NCI-H1436 (cell line): ENCODE measurements around the gene UBB.
"Not testable (repeated sequence)": the region's sequence is repeated elsewhere in the genome, so short reads cannot be mapped to it uniquely, and the experiment has no call there.

ENCODE experiments used
- DNase-seq: peaks from one replicate; lab custom pipeline; 2025; lab: John Stamatoyannopoulos, UW

The UBB gene

DNA sequence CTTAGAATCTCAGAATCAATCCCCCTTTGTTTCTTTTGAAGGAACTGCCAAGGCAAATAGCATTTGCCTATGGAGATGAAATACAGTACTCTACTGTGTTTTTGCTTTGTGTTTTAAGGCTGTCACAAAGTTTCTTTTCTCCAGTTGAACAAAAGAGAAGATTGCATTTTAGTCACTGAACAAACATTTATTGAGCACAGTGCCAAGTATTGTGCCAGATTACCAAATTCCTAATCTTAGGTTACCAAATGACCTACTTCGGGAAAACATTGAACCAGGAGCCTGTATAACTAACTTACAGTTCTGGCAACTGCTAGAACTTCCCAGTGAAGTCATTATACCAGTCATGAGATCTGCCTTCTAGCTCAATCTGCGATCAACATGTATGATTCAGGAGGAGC, 3.0 kb upstream of the UBB start:
- no peak for DNase-seq

DNA sequence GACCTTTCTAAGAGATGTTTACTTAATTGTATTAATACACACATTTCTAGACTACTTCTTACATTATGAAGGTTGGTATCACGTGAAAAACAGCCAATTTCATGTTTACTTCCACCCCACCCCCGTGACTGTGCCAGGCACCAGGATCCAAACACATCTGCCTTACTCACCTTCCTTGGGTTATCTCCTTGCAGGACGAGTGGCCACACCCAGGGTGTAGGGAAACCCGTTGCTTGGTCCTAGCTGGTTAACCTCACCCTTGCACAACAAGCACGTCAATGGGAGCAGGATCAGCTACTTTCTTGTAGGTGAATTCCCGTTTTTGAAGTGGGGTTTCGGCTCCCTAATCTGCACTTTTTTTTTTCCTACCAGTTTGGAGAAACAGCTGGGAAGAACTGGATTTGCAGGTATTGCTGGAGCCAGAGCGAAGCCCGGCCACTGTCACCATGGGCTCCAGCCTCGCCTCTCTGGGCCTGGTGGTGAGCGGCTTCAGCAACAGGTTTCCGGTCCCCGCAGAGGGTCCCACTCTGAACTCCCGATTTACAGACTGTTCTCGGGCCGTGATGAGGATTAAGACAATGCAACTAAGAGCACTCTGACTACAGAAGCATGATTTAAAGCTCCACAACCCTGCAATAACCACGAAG, 2.1 kb upstream of the UBB start:
- DNase-seq, result no peak

DNA sequence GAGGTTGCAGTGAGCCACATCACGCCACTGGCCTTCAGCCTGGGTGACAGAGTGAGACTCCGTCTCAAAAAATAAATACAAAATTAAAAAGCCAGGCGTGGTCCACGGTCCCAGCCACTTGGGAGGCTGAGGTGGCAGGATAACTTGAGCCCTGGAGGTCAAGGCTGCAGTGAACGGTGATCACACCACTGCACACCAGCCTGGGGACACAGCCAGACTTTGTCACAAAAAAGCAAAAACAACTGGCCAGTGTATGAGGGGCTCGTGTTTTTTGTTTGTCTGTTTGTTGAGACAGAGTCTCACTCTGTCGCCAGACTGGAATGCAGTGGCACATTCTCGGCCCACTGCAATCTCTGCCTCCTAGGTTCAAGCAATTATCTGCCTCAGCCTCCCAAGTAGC, 1.2 kb upstream of the UBB start:
- DNase-seq, result no peak

DNA sequence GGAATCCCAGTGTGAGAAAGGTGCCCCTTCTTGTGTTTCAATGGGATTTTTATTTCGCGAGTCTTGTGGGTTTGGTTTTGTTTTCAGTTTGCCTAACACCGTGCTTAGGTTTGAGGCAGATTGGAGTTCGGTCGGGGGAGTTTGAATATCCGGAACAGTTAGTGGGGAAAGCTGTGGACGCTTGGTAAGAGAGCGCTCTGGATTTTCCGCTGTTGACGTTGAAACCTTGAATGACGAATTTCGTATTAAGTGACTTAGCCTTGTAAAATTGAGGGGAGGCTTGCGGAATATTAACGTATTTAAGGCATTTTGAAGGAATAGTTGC, 567 bp downstream of the UBB start:
- no peak for DNase-seq

DNA sequence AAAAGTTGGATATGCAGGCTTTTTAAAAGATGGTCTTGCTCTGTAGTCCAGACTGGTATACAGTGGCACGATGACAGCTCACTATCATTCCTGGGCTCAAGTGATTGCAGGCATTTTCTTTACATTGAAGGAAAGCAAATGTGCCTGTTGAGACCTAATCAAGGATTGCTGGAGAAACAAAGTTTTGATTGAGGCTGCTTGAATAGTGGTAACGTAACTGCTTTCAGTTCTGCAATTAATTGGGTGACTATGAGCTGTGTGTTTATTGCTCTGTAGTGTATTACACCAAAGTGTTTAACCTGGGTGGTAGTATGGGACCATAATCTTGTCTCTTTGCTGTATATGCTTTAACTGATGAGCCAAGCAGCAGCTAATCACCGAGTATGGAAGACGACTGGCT, 2.3 kb downstream of the UBB start:
- DNase-seq, result no peak

DNA sequence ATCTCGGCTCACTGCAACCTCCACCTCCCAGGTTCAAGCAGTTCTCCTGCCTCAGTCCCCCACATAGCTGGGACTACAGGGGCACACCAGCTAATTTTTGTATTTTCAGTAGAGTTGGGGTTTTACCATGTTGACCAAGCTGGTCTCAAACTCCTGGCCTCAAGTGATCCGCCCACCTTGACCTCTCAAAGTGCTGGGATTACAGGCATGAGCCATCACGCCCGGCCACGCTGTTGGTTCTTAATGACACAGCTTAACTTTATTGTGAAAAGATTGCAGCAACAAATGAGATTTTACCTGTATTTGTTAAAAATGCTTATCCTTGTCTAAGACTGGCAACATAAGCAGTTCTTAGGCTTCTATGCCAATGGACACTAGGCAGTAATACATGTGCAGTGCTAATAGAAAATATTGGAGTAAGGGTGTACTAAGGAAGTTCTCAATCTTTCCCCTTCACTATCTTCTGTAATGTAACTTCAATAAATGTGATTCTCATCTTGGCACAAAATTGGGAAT, 2.9 kb downstream of the UBB start:
- DNase-seq, result no peak

DNA sequence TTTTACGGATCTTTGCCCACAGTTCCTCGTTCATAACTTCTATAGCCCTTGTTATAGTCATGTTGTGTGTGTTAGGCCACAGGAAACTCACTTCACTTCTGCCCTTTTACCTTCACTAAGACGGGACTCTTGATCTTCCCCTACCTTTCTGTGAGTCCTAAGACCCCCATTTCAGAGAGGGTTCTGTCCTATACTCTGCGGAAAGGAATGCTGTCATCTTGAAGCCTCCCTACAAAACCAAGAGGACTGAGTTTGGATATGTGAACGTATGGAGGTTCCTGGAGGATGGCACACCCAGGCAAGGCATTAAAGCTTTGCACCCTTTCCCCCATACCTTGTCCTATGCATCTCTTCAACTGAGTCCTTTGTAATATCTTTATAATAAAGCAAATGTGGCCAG, 3.7 kb downstream of the UBB start:
- no peak for DNase-seq

DNA sequence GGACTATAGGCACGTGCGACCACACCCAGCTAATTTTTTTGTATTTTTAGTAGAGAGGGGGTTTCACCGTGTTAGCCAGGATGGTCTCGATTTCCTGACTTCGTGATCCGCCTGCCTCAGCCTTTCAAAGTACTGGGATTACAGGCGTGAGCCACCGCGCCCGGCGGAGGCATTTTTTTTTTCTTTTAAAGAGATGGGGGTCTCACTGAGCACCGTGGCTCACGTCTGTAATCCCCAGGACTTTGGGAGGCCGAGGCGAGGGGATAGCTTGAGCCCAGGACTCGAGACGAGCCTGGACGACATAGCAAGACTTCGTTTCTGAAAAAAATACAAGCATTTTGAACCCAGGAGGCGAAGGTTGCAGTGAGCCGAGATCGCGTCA, 5.2 kb downstream of the UBB start:
- not testable (repeated sequence) for DNase-seq

DNA sequence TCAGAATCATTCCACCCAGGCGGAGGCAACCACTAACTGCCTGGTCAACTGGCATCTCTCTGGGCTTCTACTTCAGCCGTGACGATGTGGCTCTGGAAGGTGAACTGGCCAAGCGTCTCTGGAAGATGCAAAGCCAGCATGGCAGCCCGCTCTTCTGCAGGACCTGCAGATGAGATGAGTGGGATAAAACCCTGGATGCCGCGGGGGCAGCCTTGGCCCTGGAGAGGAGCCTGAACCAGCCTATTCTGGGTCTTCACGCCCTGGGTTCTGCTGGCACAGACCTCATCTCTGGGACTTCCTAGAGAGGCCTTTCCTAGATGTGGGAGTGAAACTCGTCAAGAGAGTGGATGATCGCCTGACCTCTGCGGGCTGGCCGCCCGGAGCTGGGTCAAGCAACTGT, 10.6 kb downstream of the UBB start:
- no peak for DNase-seq

DNA sequence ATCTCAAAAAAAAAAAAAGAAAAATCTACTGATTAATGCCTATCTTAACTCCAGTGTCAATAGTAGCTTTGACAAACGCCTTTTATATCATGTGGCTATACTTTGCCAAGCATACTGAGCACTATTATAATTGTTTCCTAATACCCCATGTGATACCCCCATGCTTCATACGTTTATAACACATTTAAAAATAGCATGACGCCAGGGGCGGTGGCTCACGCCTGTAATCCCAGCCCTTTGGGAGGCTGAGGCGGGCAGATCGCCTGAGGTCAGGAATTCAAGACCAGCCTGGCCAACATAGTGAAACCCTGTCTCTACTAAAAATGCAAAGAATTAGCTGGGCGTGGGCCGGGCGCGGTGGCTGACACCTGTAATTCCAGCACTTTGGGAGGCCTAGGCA, 11.6 kb downstream of the UBB start:
- DNase-seq, result not testable (repeated sequence)

DNA sequence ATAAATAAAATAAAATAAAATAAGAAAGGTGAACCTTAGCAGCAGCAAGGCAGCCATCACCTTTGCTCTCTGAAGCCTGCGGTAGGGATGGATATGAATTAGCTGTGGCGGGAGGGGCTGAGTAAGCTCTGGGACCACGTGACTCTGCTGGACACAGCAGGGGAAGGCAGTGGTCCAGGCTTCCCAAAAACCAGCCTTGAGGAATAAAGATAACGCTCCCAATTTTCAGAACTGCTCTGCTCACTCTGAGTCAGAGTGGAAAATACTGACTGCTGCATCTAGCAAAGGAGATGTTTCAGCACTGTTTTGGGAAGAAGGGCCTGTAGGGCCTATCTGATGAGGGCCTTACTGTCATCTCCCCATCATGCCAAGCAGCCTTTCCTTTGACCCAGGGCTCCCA, 15.0 kb downstream of the UBB start:
- DNase-seq, result not testable (repeated sequence)

DNA sequence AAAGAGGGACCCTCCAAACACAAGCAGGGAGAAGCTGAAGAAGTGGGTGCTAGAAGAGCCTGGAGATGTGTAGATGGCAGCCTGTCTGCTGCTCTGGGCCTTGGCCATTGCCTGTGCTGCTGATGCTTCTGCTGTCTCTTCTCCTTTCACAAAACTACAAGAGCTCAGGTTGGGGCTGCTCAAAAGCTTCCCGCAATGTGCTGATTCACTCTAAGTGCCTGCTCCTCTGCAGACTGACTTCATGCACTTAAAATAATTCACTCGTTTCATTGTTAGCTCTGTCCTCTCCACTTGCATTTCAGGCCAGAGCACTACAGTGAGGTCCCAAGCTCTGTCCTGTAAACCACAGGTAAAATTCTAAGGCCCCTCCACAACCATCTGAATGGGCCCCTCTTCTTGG, 15.8 kb downstream of the UBB start:
- DNase-seq, result not testable (repeated sequence)

DNA sequence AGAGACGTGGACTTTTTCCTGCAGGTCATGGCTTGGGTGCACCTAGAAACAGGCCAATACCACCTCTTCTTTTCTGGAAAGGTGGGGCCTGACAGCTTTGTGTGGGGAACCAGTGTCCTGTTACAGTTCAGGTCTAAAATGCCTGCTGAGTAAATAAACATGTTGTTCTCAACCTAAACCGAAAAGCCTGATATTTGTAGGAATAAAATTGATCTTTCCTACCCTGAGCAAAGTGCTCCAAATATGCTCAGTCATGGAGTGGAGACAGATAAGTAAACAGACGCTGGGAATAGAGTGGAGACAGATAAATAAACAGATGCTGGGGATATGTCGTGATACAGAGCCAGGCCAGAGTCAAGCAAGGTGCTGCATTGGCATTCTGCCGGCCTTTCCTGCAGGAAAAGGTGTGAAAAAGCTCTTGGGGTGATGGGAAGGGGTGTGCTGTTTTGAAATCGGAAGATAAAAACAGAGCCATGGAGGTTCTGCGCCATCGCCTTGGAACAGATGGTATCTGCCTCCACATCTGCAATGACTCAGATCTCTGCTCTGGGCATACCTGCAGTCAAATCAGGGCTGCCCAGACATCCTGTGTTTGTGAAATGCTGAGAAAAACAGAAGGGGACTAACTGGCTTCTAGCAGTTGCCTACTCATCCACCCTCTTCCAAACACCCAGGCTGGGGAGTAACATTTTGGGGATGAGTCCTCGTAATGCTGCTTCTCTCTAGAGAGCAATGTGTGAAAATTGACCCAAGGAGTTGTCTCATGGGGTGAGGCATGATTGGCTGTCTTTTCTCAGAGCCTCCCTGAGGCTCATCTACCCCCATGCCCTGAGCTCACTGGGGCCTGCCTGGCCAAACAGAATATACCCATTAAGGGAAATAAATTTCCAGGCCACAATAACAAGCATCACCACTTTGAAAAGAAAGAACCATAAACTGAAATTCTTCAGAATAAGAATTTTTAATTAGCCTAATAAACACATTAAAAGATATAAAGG, 17.7 kb downstream of the UBB start:
- DNase-seq, result no peak

DNA sequence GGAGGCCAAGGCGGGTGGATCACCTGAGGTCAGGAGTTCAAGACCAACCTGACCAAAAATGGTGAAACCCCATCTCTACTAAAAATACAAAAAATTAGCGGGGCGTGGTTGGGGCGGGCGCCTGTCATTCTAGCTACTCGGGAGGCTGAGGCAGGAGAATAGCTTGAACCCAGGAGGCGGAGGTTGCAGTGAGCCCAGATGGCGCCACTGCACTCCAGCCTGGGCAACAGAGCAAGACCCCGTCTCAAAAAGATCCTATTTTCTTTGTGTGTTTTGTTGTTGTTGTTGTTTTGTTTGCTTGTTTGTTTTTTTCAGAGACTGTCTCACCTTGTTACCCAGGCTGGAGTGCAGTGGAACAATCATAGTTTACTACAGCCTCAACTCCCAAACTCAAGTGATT, 23.0 kb downstream of the UBB start:
- DNase-seq, result not testable (repeated sequence)

DNA sequence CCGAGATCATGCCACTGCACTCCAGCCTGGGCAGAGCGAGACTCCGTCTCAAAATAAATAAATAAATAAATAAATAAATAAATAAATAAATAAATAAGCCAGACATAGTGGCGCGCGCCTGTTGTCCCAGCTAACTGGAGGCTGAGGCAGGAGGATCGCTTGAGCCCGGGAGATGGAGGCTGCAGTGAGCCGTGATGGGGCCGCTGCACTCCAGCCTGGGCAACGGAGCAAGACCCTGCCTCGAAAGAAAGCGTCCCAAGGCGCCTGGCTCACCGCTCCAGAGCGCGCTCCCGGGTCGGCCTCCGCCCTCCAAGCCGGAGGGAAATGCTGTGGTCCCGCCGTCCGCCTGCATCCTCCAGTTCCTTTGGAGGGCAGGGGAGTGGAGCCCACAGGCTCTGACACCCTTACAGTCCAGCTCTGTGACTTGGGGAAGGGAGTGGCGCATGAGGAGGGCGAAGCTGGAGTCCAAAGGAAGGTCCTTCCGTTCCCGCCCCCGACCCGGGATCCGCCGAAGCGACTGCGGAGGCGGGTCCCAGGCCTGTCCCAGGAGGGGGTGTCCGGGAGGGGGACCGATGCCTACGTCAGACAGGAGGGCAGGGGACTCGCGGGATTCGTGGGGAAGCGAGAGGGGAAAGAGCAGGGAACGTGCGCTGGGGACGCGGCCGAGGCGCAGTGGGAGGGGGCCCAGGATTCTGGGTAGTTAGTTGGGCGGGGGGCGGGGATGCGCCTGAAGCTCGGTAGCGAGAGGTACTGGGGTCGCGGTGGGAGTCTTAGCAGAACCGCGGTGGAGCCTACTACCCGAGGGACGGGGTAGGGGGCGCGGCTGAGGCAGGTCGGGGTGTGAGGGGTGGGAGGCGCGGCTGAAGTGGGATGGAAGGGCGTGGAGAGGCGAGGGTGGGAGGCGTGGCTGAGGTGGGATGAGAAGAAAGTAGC, 26.1 kb downstream of the UBB start:
- DNase-seq, result peak; percentile 56

DNA sequence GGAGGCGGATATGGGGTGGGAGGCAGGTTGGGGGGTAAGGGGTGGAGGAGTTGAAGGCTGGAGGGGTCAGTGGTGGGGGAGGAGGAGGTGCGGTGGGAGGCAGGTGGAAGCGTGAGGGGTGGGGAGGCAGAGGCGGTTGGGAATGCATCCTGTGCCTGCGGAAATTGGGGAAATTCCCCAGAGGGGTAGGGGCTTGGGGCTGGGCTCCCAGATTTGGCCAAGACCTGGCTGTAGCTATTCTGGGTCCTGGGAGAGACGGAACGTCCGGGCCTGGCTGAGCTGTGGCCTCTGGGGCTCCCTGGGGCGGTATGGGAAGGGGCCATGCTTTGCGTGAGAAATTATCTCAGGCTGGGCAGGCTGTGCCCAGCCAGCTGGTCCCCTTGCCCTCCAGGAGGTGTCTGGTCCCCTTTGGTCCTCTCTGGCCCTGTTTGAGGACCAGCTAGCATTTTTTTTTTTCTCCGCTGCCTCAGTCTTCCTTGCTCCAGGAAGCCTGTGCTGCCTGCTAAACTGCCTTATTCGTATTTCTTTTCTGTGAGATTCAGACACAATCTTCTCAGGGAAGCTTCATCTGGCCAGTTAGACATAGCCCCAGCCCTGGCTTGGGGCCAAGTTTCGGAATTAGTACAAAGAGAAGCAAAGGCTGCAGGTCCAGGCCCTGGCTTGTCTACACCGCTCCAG, 27.2 kb downstream of the UBB start:
- no peak for DNase-seq

DNA sequence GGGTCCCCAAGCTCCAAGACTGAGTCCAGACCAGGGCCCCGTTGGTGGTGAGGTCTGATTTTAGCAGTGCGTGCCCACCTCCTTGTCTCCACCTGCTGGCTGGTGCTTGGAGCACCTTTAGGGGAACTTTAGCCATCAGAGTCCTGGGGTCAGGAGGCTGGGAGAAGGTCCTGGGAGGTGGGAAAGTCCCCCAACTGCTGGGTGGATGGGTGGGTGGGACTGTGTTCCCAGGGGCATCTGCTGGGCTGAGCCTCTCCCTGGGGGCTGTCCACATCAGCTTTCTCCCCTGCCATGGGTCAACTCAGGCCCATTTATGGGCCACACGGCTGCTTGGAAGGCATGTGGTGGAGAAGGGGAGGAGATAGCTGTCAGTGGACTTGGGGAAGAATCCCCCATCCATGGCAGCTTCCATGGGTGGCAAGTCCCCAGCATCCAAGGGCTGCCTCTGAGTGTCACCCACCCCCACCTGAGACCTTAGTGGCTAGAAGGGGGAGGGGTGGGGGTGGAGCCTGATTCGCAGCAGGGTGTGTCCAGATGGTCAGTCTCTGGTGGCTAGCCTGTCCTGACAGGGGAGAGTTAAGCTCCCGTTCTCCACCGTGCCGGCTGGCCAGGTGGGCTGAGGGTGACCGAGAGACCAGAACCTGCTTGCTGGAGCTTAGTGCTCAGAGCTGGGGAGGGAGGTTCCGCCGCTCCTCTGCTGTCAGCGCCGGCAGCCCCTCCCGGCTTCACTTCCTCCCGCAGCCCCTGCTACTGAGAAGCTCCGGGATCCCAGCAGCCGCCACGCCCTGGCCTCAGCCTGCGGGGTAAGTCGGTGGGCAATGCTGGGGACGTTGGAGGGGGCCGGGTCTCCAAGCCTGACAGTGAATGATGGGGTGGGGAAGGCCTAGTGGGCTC, 34.4 kb downstream of the UBB start, which contains the start of gene TRPV2:
TRPV2 (plus strand) TSS at position 541 of the 894 bp plus-strand sequence. CDS start 2,098 bp downstream, outside the sequence.
- peak; percentile 34 for DNase-seq

DNA sequence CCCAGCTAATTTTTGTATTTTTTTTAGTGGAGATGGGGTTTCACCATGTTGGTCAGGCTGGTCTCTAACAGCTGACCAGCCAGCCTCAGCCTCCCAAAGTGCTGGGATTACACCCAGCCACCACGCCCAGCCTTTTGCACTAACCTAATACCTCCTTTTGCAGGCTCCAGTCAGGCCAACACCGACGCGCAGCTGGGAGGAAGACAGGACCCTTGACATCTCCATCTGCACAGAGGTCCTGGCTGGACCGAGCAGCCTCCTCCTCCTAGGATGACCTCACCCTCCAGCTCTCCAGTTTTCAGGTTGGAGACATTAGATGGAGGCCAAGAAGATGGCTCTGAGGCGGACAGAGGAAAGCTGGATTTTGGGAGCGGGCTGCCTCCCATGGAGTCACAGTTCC, 36.5 kb downstream of the UBB start:
- DNase-seq, result no peak

DNA sequence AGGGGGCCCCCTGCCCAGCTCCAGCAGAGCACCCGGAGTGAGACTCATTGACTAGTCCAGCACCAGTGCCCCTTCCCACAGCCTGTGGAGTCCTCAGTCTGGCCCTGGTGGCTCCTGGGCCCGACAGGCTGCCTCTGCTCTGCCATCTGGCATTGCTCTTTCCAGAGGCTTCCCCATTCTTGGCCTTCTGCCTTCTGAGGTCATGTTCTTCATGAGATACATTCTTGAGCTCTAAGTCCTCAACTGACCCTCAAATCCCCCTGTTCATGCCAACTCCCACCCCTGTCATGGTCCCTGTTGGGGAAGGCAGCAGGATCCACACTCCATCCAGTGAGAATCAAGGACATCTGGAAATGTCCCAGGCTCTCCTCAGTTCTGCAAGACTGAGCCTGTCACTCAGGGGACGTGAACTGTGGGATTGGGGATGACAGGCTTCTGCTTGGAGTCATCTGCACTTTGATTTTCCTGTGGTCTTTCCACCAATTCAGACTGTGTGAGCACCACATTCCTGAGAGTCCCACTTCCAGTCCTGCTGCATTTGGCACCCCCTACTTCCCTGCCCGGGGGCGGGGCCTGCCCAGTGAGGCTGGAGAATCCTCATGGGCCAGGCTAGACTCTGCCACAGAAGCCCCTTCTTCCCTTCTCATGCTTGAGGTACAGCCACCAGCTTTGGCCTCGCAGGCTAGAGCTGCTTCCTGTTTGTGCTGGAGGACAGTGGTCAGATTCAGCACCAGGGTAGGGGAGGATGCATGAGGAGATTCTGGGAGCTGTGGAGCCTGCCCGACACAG, 37.2 kb downstream of the UBB start:
- no peak for DNase-seq

DNA sequence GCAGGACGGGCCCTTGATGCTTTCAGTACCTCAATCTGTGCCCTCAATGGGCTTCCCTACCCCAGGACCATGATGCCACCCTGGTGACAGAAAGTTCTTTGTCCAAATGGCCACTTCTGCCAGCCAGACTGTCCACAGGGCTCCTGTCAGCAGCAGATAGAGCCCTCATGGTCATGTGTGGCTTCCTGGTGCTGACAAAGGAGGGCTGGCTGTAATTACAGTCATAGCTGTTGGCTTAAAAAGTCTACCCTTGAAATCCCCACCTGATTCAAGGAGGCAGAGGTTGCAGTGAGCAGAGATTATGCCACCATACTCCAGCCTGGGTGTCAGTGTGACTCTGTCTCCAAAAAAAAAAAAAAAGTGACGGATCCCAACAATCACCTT, 37.8 kb downstream of the UBB start:
- DNase-seq, result no peak
